Middle frontal gyrus (tissue), 1 donor: ENCODE data around the gene SNRK.

ENCODE experiments used
- DNase-seq: peaks from one replicate; pipeline ENCODE4 v3.0.0-alpha.2; 2015; ENCODE audit warnings: low spot score; ENCODE audit errors: extremely low spot score

The SNRK gene

GRCh38 chr3:43309372-43310305 lies 23.3 kb downstream of the SNRK start:
- no peak for DNase-seq

- no peak for DNase-seq
Observed at GRCh38 chr3:43316783-43317460, 30.6 kb downstream of the SNRK start.

- no peak for DNase-seq
Observed at GRCh38 chr3:43317461-43318316, 31.3 kb downstream of the SNRK start.

GRCh38 chr3:43319376-43319775 lies 33.0 kb downstream of the SNRK start:
- DNase-seq: no peak

GRCh38 chr3:43319794-43320193 lies 33.5 kb downstream of the SNRK start:
- DNase-seq: no peak

GRCh38 chr3:43320288-43320687 lies 33.9 kb downstream of the SNRK start:
- DNase-seq: no peak

- DNase-seq: no peak
Observed at GRCh38 chr3:43323541-43323940, 37.2 kb downstream of the SNRK start.

- DNase-seq: peak; percentile 19
Observed at GRCh38 chr3:43326891-43327581, 40.7 kb downstream of the SNRK start.

GRCh38 chr3:43327582-43327979 lies 41.2 kb downstream of the SNRK start:
- DNase-seq: no peak

- DNase-seq: no peak
Observed at GRCh38 chr3:43328653-43329052, 42.3 kb downstream of the SNRK start.

GRCh38 chr3:43330981-43331380 lies 44.6 kb downstream of the SNRK start:
- no peak for DNase-seq

GRCh38 chr3:43331381-43331780 lies 45.0 kb downstream of the SNRK start:
- no peak for DNase-seq

GRCh38 chr3:43334976-43335375 lies 48.6 kb downstream of the SNRK start:
- no peak for DNase-seq

GRCh38 chr3:43335799-43336198 lies 49.5 kb downstream of the SNRK start:
- no peak for DNase-seq

- no peak for DNase-seq
Observed at GRCh38 chr3:43338295-43338694, 52.0 kb downstream of the SNRK start.

- no peak for DNase-seq
Observed at GRCh38 chr3:43340403-43340802, 54.1 kb downstream of the SNRK start.

GRCh38 chr3:43341788-43342187 lies 55.4 kb downstream of the SNRK start:
- no peak for DNase-seq

GRCh38 chr3:43343185-43343584 lies 56.8 kb downstream of the SNRK start:
- DNase-seq: no peak

- no peak for DNase-seq
Observed at GRCh38 chr3:43343815-43344214, 57.5 kb downstream of the SNRK start.

GRCh38 chr3:43344520-43344919 lies 58.2 kb downstream of the SNRK start:
- DNase-seq: no peak

- DNase-seq: no peak
Observed at GRCh38 chr3:43345246-43345645, 58.9 kb downstream of the SNRK start.
